ENCODE data around the gene ITCH.
"Not testable (repeated sequence)": the region's sequence is repeated elsewhere in the genome, so short reads cannot be mapped to it uniquely, and the experiment has no call there.

Gene ITCH

GRCh38 chr20:34414525-34414924 is 51.5 kb downstream of the ITCH start:
- DNase-seq (ENCODE audit: low spot score), result not testable (repeated sequence)

GRCh38 chr20:34415079-34415478 is 52.0 kb downstream of the ITCH start:
- DNase-seq (ENCODE audit: low spot score), result no peak

- no peak for DNase-seq (ENCODE audit: low spot score)
These were observed 57.1 kb downstream of the ITCH start for GRCh38 chr20:34420146-34420545.

GRCh38 chr20:34420975-34421374 is 57.9 kb downstream of the ITCH start:
- no peak for DNase-seq (ENCODE audit: low spot score)

GRCh38 chr20:34421766-34422466 is 58.8 kb downstream of the ITCH start:
- DNase-seq (ENCODE audit: low spot score), result no peak

- not testable (repeated sequence) for DNase-seq (ENCODE audit: low spot score)
These were observed 62.1 kb downstream of the ITCH start for GRCh38 chr20:34425032-34425690.

- no peak for DNase-seq (ENCODE audit: low spot score)
These were observed 63.0 kb downstream of the ITCH start for GRCh38 chr20:34426026-34426425.

- DNase-seq (ENCODE audit: low spot score), result no peak
These were observed 64.3 kb downstream of the ITCH start for GRCh38 chr20:34427331-34427730.

- no peak for DNase-seq (ENCODE audit: low spot score)
These were observed 64.7 kb downstream of the ITCH start for GRCh38 chr20:34427784-34428183.

- no peak for DNase-seq (ENCODE audit: low spot score)
These were observed 68.1 kb downstream of the ITCH start for GRCh38 chr20:34431168-34431567.

GRCh38 chr20:34432663-34433062 is 69.6 kb downstream of the ITCH start:
- not testable (repeated sequence) for DNase-seq (ENCODE audit: low spot score)

- DNase-seq (ENCODE audit: low spot score), result no peak
These were observed 70.3 kb downstream of the ITCH start for GRCh38 chr20:34433391-34433790.

- no peak for DNase-seq (ENCODE audit: low spot score)
These were observed 72.5 kb downstream of the ITCH start for GRCh38 chr20:34435589-34435988.

GRCh38 chr20:34437330-34437986 is 74.4 kb downstream of the ITCH start:
- DNase-seq (ENCODE audit: low spot score), result no peak

- DNase-seq (ENCODE audit: low spot score), result no peak
These were observed 76.1 kb downstream of the ITCH start for GRCh38 chr20:34439168-34439567.

- DNase-seq (ENCODE audit: low spot score), result not testable (repeated sequence)
These were observed 78.3 kb downstream of the ITCH start for GRCh38 chr20:34441423-34441822.

- DNase-seq (ENCODE audit: low spot score), result no peak
These were observed 80.5 kb downstream of the ITCH start for GRCh38 chr20:34443546-34443945.

- DNase-seq (ENCODE audit: low spot score), result no peak
These were observed 82.3 kb downstream of the ITCH start for GRCh38 chr20:34445177-34446065.

GRCh38 chr20:34448517-34448916 is 85.4 kb downstream of the ITCH start:
- DNase-seq (ENCODE audit: low spot score), result no peak

GRCh38 chr20:34449674-34450592 is 86.9 kb downstream of the ITCH start:
- DNase-seq (ENCODE audit: low spot score), result no peak
